ENCODE measurements around the gene SORBS2. TPM values are rescaled to one million over a fixed set of nuclear protein-coding genes. Genes with fewer than 3 reads are reported as not detected.

The SORBS2 gene
- total RNA-seq, 2 donors from 2014 or later: 28.0 to 77.4 TPM

DNA sequence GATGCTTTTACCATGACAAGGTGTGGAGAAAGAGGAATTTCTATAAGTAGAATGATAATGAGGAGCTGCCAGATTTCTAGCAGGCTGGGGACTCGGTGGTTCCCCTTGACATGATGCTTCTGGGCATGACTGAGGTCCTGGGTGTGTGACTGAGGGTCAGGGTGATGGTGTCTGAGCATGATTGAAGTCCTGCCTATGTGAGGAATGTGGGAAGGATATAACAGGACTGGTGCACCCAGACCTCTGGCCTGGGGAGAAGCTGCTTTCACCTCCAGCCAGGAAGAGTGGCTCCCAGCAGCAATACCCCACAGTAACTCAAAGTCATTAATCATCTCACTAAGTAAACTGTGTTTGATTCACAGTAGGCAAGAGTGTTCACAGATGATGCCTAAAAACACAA is 17.4 kb downstream of the SORBS2 start:
- Histone ChIP-seq H3K36me3 (no peaks in the 10 kb centered on the region), H3K4me3 (no peak overlapping the region), H3K9ac (ENCODE audit: low read depth in 2 of 2, low read length in 2 of 2) (no peak overlapping the region), H3K27me3 (no peaks in the 10 kb centered on the region), H3K4me1 (no peaks in the 10 kb centered on the region), H3K27ac (no peak overlapping the region), H3K9me3 (no peaks in the 10 kb centered on the region)
- no peak for DNase-seq
- intact Hi-C loops (cut with DNase I): no loop called here
- TF ChIP-seq, protein P1, sequence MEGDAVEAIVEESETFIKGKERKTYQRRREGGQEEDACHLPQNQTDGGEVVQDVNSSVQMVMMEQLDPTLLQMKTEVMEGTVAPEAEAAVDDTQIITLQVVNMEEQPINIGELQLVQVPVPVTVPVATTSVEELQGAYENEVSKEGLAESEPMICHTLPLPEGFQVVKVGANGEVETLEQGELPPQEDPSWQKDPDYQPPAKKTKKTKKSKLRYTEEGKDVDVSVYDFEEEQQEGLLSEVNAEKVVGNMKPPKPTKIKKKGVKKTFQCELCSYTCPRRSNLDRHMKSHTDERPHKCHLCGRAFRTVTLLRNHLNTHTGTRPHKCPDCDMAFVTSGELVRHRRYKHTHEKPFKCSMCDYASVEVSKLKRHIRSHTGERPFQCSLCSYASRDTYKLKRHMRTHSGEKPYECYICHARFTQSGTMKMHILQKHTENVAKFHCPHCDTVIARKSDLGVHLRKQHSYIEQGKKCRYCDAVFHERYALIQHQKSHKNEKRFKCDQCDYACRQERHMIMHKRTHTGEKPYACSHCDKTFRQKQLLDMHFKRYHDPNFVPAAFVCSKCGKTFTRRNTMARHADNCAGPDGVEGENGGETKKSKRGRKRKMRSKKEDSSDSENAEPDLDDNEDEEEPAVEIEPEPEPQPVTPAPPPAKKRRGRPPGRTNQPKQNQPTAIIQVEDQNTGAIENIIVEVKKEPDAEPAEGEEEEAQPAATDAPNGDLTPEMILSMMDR (IDR thresholded peaks at IDR 0.05): no peak

DNA sequence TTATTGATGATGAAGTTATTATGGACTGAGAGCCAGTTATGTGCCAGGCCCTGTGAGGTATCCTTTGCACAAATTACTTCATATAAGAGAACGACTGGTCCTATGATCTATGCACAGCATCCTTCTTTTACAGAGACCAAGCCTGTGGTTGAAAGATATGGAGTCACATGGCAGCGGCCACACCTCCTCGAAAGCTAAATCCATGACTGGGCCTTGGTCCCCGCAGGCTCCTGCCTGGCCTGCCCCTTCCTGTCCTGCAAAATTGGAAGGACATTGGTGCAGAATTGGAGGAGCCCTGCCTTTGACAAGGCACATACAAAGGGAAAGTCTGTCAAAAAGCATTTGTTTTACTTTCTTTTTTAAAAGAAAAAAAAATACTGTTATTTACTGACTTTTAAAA is 18.3 kb downstream of the SORBS2 start:
- Histone ChIP-seq H3K4me1 (no peaks in the 10 kb centered on the region), H3K9me3 (no peaks in the 10 kb centered on the region), H3K36me3 (no peaks in the 10 kb centered on the region), H3K4me3 (no peak overlapping the region), H3K27me3 (no peaks in the 10 kb centered on the region), H3K27ac (no peak overlapping the region), H3K9ac (ENCODE audit: low read depth in 2 of 2, low read length in 2 of 2) (no peak overlapping the region)
- no peak for DNase-seq
- intact Hi-C loops (cut with DNase I): no loop called here
- TF ChIP-seq, protein P1 (IDR thresholded peaks at IDR 0.05): no peak

DNA sequence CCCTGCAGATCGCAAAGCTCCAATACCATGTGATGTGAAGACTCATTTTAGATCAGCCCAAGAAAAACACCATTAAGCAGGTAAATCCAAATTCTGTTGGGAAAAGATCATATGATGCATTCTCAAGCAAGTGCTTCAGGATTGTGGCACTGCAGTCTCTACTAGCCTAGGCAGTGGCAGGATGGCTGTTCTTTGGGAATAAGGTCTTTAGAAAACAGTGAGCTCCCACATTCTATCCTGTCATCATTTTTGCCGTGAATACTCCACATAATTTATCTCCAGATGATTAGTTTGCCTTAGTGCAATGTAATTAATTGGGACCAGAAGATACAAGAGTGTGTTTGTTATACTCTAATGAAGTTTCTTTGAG is 18.9 kb downstream of the SORBS2 start:
- Histone ChIP-seq H3K36me3 (no peaks in the 10 kb centered on the region), H3K27me3 (no peaks in the 10 kb centered on the region), H3K4me3 (no peak overlapping the region), H3K9me3 (no peaks in the 10 kb centered on the region), H3K27ac (no peak overlapping the region), H3K4me1 (no peaks in the 10 kb centered on the region), H3K9ac (ENCODE audit: low read depth in 2 of 2, low read length in 2 of 2) (no peak overlapping the region)
- intact Hi-C loops (cut with DNase I): no loop called here
- DNase-seq: no peak
- TF ChIP-seq, protein P1 (IDR thresholded peaks at IDR 0.05): no peak

DNA sequence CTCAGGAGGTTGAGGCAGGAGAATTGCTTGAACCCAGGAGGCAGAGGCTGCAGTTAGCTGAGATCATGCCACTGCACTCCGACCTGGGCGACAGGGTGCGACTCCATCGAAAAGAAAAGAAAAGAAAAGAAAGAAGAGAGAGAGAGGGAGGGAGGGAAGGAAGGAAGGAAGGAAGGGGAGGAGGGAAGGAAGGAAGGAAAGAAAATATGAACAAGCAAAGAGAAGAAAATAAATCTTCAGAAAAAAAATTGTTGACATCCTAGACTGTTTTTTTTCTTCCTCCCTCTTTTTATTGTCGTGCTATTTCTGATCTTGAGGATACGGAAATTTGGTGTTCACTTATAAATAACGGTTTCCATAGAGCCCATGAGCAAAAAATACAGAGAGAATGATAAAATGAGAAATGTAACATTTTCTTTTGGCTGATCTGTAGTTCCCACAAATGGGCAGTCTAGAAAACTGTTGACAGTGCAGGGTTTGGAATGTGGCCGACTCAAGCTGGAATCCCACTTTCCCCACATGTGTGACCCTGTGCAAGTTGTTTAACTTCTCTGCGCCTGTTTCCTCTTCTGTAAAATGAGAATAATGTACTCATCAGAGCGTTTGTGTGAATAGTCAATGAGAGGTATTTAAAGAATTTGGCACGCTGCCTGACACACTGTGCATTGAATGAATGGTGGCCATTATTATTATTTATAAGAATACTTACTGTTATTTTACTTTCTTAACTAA is 19.4 kb downstream of the SORBS2 start:
- Histone ChIP-seq H3K9me3 (no peaks in the 10 kb centered on the region), H3K27me3 (no peaks in the 10 kb centered on the region), H3K27ac (no peak overlapping the region), H3K4me3 (no peak overlapping the region), H3K9ac (ENCODE audit: low read depth in 2 of 2, low read length in 2 of 2) (no peak overlapping the region), H3K36me3 (no peaks in the 10 kb centered on the region), H3K4me1 (no peaks in the 10 kb centered on the region)
- intact Hi-C loops (cut with DNase I): no loop called here
- no peak for DNase-seq
- TF ChIP-seq, protein P1 (IDR thresholded peaks at IDR 0.05): no peak

DNA sequence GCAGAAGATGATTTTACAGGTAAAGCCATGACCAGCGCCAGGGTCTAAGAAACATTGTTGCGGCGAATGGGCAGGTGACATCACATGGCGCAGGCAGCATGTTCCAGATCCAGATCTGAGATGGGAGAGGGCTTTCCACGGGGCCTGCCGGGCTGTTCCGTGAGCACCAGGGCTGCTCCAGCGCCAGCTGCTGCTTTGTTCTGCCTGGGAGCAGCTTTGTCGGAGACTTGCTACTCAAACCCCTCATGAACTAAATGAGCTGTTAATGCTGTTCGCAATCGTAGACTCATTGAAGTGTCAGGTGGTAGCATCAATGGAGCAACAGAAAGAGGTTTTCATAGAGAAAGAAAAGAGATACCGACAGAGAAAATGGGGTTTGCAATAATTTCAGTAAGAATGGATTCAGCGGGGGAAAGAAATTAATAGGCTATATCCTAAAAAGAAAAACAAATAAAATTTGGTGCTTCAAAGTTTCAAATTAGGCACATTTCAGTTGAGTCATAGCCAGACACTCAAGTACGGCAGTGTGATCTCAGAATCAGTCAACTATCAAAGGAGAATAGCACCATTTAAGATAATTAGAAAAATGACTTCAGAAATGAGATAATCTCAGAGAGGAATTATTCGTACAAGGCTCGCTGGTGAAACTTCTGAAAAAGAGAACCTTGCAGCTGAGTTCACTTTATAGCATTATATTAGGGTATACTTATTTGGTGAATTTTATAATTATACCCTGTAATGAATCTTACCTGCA is 23.9 kb downstream of the SORBS2 start:
- no peak overlapping the region for H3K9ac ChIP-seq (ENCODE audit: low read depth in 2 of 2, low read length in 2 of 2)
- DNase-seq: no peak
- no peaks in the 10 kb centered on the region for H3K27me3 ChIP-seq
- no peaks in the 10 kb centered on the region for H3K4me1 ChIP-seq
- intact Hi-C loops (cut with DNase I): no loop called here
- TF ChIP-seq, protein P1 (IDR thresholded peaks at IDR 0.05): no peak
- H3K36me3 ChIP-seq: no peaks in the 10 kb centered on the region
- no peak overlapping the region for H3K27ac ChIP-seq
- no peak overlapping the region for H3K4me3 ChIP-seq
- no peaks in the 10 kb centered on the region for H3K9me3 ChIP-seq
